Left forelimb (tissue), 1 donor: ENCODE results near the gene STK4.

Experiments
- DNase-seq: peaks from one replicate; pipeline ENCODE4 v3.0.0-alpha.2; 2018; ENCODE audit warnings: low spot score

STK4 gene

DNA sequence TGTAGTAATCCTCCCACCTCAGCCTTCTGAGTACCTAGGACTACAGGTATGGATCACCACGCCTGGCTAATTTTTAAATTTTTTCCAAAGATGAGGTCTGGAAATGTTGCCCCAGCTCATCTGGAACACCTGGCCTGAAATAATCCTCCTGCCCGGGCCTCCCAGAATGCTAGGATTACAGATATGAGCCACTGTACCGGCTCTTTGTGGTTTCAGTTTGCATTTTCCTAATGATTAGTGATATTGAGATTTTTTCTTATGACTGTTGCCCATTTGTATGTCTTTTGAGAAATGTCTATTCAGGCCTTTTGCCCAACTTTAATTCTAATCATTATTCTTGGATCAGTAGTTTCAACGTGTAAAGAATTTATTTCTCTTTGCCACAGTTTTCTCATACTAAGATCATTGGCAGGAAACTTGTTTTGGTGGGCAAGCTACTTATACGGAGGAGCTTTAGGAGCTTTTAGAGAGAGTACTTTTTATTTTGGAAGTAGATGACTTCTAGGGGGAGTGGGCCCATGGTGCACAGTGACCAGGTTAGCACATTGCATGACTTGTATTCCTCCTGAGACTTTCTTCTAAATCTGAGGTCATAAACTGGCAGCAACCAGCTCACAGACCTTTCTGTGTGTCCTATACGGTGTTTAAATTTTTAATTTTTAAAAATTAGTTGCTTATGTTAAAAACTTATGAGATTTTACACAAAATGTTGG, 62.3 kb downstream of the STK4 start:
- no peak for DNase-seq

DNA sequence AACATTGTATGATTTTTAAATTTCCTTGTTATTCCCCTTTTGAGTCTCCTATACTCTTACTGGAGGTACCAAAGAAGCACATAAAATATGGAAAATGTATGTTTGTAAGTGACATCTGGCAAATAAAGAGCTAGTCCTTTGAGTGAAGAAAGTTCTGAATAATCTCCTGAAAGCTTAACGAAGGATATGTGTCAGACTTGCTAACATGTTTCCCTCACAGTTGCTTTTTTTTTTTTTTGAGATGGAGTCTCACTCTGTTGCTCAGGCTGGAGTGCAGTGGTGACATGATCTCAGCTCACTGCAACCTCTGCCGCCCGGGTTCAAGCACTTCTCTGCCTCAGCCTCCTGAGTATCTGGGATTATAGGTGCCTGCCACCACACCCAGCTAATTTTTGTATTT, 63.6 kb downstream of the STK4 start:
- DNase-seq, result no peak

DNA sequence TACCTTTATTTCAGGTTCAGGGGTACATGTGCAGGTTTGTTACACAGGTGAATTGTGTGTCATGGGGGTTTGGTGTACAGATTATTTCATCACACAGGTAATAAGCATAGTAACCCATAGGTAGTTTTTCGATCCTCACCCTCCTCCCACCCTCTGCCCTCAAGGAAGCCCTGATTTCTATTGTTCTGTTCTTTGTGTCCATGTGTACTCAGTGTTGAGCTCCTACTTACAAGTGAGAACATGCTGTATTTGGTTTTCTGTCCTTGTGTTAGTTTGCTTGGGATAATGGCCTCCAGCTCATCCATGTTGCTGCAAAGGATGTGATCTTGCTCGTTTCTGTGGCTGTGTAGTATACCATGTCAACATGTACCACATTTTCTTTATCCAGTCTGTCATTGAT, 66.0 kb downstream of the STK4 start:
- DNase-seq, result no peak

DNA sequence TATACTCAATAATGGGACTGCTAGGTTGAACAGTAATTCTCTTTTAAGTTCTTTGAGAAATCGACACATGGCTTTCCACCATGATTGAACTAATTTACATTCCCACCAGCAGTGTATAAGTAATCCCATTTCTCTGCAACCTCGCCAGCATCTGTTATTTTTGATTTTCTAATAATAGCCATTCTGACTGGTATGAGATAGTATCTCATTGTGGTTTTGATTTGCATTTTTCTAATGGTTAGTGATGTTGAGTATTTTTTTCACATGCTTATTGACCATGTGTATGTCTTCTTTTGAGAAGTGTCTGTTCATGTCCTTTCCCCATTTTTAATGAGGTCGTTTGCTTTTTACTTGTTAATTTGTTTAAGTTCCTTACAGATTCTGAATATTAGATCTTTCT, 66.5 kb downstream of the STK4 start:
- DNase-seq, result no peak

DNA sequence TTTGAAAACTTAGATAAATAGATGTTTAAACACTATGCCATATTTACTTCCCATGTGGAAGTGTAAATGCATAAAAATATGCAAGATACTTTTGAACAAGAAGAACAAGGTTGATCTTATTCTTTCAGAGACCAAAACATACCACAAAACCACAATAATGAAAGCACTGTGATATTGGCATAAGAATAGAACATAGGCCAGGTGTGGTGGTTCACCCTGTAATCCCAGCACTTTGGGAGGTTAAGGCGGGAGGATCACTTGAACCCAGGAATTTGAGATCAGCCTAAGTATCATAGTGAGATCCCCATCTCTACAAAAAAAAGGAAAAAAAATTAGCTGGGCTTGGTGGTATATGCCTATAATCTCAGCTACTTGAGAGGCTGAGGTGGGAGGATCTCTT, 68.1 kb downstream of the STK4 start:
- DNase-seq, result no peak

DNA sequence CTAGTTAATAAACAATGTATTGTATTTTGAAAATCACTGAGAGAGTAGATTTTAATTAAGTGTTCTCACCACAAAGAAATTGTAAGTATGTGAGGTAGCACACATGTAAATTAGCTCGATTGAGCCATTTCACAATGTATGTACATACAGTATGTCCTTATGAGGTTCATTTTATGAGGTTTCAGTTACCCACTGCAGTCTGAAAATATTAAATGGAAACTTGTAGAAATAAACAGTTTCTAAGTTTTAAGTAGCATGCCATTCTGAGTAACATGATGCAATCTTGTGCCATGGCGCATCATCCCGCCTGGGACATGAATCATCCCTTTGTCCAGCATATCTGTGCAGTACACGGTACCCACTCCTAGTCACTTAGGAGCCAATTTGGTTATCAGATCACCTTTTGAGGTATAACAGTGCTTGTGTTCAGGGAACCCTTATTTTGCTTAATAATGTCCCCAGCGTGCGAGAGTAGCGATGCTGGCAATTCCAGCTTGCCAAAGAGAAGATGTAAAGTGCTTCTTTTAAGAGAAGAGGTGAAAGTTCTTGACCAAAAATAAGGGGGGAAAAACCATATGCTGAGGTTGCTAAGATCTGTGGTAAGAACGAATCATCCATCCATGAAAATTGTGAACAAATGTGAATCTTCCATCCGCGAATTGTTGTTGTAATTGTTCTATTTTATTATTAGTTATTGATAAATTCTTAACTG, 69.9 kb downstream of the STK4 start:
- DNase-seq, result no peak

DNA sequence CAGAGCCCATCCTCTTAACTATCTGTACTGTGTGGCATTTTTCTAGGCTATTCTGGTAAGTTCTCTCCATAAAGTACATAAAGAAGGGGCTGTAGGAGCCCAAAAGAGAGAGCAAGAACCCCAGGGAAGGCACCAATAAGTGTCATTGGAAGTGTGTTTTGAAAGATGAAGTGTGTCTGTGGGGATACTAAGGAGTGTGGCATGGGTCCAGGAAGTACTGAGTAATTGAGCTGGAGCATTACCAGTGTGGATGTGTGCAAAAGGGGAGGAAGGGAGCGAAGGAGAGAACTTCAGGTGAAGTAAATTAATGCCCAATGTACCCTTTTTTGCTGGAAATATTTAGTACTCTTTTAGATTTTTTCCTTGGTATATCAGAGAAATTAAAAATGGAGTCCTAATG, 70.7 kb downstream of the STK4 start:
- no peak for DNase-seq

DNA sequence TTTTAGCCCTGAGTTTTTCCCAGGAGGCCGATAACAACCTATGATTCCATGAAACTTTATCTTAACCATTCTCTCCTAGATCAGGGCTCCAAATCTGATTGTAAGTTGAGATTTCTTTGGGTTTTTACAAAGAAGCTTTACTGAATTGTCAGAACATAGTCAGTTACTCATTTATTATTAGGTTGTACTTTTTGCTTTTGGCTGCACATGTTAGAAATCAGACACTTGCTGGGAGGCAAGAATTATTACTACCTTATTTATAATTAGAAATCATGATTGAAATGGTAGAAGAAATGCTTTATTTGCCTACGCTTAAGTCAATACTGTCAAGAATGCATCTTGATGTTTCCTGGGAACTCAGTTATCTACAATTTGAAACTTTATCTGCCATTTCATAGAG, 71.3 kb downstream of the STK4 start:
- no peak for DNase-seq

DNA sequence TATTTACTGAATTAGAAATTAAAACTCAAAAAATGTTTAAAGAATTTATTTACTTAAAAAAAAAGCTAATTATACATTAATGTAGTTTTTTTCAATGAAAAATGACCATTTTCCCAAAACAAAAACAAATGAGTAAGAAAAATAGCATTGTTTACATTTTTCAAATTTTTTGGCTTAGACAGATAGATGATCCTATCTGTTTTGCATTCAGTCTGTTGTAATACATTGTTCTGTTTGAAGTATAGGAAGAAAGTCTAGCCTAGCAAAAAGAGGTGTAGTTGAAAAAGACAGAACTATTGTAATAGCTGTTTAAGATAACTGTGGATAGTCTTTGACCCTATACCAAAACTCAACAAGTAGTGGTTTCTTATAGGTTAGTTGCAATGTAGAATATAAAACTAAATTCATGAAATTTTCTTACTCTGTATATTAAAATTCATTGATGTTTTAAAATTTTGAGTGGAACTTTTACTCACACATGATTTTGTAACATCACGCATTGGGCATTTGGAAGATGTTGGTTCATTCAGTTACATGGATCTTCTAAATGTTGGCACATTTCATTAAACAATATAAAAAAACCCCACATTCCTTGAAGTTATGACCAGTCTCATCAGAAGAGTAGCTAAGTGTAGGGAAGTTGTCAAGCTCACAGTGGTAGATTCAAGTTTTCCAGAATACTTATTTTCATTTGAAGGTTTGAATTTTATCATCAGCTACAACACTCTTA, 72.6 kb downstream of the STK4 start:
- no peak for DNase-seq

DNA sequence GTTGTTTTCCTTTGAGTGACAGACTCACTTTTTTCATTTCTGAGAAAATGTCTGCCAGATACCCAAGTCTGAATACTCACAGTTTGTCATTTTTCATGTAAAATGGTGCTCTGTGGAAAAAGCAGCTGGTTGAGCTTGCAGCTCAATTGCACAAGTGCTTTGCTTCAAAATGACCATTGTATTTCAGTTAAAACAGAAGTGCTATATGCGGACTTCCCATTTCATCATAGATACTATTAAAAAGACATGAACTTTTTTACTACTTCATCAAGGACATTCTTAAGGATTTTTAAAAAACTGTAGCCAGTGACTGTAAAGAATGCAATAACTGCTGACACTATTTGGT, 73.1 kb downstream of the STK4 start:
- DNase-seq, result no peak

DNA sequence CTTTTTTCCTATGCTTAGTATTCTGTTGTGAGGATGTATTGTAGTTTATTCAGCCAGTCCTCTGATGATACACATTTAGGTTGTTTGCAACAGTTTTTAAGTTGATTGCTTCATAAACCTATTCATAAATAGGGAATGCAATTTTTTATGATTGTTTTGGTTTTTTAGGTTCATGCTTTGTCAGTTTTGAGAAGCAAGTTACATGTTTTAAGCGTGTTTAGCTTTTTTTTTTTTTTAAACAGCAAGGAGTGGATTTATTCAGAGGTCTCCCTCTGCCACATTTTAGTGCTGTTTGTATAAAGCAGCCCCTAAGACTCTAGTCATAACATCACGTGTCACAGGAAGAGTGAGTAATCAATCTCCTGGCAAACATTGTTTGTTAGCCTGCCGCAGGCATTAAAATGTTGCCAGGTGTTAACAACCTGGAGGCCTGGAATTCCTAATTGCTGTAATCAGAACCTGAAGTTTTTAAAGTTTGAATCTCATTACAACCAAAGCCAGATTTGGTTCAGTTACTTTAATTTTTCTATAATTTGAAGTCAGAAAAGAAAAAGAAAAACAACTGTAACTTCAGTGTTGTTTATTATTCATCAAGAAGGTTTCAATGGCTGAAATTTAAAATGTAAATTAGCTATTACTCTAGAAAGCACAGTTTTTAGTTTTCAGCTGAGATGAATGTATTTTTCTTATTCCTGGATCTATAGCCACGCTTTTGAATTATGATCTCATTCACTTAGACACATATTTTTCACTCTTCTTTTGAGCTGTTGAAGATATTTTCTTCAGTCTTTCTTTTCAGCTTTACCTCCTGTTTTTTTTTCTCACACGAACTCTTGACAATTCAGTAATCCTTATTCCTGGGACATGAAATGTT, 75.4 kb downstream of the STK4 start:
- DNase-seq, result no peak

DNA sequence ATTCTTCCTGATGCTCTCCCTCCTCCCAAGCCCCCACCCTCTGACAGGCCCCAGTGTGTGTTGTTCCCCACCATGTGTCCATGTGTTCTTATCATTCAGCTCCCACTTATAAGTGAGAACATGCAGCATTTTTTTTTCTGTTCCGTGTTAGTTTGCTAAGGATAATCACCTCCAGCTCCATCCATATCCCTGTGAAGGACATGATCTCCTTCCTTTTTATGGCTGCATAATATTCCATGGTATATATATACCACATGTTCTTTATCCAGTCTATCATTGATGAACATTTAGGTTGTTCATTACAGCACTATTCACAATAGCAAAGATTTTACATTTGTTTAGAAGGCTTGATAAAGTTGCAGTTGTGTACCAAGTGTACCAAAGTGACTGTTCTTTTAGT, 76.7 kb downstream of the STK4 start:
- DNase-seq, result no peak

DNA sequence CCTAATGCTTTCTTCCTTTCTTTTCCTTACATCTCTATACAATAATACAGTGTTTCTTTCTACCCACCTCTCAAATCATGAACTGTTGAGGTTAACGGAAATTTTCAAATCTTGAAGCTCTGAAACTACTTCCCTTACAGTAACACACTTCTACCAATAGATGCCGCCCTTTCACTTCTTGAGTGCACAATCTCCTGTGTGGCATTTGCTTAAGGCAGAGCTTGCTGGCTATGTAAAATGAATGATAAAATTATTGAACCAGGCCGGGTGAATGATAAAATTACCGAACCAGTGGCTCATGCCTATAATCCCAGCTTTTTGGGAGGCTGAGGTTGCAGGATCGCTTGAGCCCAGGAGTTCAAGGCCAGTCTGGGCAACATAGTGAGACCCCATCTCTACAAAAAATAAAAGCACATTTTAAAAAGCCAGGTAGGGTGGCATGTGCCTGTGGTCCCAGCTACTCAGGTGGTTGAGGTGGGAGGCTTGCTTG, 77.8 kb downstream of the STK4 start:
- DNase-seq, result no peak

DNA sequence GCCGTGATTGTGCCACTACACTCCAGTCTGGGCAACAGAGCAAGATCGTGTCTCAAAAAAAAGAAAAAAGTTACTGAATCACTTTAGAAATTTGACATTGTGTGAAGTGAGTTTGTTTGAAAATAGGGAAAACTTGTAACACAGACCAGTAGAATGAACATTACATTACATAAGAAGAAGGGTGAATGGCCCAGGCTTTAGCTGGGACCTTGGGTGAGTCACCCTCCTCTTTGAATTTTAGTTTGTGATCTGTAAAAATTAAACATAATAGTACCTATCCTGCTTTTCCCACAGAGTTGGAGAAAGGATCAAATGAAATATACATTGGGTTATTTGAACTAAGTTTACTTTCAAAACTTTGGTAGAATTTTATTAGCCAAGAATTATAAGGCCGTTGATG, 78.3 kb downstream of the STK4 start:
- no peak for DNase-seq

DNA sequence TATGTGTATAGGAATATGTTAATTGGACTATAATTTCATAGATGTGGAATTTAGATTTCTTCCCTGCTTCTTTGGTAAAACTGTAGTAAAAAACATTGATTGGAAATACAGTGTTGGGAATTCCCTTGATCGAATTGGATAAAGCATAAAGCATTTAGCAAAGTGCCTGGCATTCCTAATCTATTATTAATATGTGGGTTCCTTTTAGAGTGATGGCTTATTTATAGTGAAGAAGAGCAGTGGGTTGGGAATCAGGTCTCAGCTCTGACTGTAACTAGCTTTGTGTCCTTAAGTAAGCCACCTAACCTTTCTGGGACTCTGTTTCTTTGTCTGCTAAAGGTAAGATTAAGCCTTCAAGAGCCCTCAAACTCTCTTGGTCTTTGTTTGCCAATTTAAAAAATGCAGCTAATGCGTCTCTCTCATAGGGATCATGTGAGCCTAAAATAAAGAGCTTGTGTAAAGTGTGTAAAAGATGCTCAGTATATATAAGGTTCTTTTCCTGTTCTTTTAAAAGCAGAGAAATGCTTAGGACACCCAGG, 81.3 kb downstream of the STK4 start:
- DNase-seq, result no peak

DNA sequence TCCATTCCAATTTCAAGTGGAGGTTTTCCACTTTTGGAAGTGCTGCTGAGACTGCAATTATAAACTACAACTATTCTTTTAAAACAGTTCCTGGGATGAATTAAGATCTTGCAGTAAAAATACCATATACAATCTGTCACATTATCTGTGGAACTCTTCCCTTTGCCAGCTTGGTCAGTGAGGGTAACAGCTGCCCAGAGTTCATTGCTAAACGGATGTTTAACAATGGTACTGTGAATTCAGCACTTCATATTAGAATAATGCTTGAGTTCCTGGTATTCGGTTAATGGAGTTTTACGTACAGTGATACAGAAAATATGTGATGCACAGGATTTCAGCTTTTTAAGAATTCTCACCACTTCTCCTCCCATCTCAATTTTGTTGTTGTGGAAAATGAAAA, 83.1 kb downstream of the STK4 start:
- DNase-seq, result no peak

DNA sequence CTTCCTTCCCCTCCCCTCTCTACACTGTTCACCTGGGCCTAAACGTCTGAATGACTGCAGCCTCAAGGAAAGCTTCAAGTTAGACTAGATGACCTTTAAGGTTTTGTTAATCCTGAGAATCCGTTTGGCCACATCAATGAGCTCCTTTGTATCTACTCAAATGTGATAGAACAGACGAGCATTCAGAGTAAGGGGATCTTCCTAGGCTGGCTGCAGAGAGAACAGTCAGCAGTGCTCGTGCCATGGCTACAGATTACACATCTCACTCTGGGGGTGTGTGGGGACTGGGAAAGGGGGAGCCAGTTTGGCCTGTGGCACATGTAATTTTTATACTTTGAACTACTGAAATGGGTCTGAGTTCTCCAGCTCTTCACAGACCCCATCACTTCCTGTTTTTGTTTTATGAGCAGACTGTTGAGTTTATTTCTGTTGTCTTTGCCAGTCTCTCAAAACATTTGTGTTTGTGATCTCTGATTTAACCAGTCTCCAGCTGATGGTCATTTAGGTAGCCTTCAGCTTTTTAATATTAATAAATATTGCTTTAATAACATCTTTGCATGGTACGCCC, 83.7 kb downstream of the STK4 start:
- DNase-seq, result no peak

DNA sequence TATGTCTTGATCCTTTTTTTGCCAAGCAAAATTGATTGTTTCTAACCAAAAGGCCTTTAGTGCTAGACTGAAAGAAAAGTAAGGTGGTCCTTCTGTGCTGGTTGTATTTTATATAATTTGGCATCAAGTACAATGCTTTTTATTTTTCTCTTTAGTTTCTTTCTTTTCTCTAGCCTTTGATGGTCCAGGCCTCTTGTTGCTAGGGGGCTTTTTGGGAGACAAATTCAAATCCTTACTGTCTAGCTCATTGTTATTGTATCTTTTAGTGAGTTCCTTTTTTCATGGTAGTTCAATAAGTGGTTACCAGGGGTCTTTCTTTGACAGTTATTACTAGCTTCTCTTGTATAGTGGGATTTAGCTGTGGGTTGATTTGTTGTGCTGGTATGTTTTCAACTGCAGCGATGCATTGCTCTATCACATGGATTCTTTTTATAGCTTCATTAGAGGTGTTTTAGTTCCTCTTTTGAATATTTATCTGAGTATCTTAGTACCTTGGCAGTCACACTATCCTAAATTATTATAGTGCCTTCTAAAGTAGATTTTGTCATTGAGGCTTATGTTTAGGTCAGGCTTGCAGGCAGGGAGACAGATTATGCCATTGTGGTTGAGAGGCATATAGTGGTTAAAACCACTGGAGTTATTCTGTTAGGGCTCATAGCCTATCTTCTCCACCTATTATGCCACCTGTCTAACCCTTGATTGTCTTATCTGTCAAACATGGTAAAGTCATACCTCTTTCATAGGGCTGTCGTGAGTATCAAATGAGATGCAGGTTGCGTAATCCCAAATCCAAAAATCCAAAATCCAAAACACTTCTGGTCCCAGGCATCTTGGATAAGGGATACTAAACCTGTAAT, 85.1 kb downstream of the STK4 start:
- DNase-seq, result no peak

DNA sequence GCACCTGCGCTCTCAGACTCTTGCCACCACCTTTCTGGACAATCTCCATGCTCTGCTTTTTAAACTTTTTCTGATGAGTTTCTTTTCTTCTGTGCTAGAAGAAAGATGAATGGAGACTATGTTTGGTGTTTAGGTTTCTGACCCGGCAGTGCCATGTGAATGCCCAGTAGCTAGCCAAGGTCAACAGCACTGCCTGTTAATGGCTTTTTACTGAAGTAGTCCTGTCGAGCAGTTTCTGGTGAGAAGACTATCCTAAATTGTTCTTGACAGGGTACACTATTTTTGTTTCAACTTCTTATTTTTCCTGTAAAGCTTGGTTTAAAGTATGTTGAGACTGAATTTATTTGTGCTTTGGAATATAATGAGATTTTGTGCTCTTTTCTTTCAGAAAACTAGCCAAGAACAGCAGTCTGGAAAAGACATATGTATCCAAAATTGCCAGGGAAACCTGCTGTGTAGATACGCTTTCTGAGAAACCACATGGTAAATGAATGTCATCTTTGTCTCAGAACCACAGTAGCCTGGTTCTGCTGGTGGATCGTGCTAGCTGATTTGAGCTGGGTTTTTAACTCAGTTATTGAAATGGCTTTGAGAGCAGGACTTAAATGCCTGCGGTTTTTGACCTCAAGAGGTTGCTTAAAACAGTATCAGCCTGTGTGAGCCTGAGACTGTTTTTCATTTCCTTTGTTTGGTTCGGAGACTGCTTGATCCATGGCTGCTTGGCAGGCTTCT, 86.6 kb downstream of the STK4 start:
- no peak for DNase-seq
